HCT116 (cell line): ENCODE results near the gene PRPSAP1. TPM values are rescaled to one million over a fixed set of nuclear protein-coding genes. Genes with fewer than 3 reads are reported as not detected.

Source experiments
- ATAC-seq: fragments of 200-7000 bp; cut with Tn5 transposase; 2 replicates; pipeline ENCODE4 v1.9.1; 2020; ENCODE audit warnings: mild to moderate bottlenecking, moderate library complexity
- BruUV-seq: library from RNA; stranded (reverse); fragments of 400-500 nt; replicated peaks from 2 replicates; lab custom pipeline; 2021; lab: Mats Ljungman, UMichigan
- CTCF ChIA-PET: fragments of 300-600 bp; sonication (Branson Sonifier 250); formaldehyde crosslinking; loops from one replicate; lab custom pipeline; 2021; ENCODE audit warnings: antibody characterized with exemption; lab: Charles Lee
- POLR2A ChIA-PET: fragments of 300-600, 350-600 bp; sonication (Branson Sonifier 250); formaldehyde crosslinking; loops from one replicate; lab custom pipeline; 2021; ENCODE audit warnings: antibody characterized with exemption; lab: Charles Lee
- RAD21 ChIA-PET, 2 experiments: fragments of 300-600 bp; sonication (Branson Sonifier 250); formaldehyde crosslinking; loops; one replicate each; lab custom pipeline; 2023; ENCODE audit warnings: low total read pairs in 2 of 2; ENCODE audit not compliant: uncharacterized antibody in 2 of 2, unreplicated experiment in 2 of 2, low non-redundant PET in 1 of 2; lab: Charles Lee
- DNase-seq: peaks from one replicate; pipeline ENCODE4 v3.0.0-alpha.2; 2010; ENCODE audit warnings: low read depth, low spot score
- H2AFZ ChIP-seq: fragments of 200-600 bp; shearing (Covaris generic), sonication (generic); 2 replicates; pipeline ENCODE4 v1.6.1; 2017; ENCODE audit warnings: low read depth, mixed run types, mixed read lengths, antibody characterized with exemption, low read length; ENCODE audit not compliant: poor library complexity, severe bottlenecking
- H3K27ac ChIP-seq: 2 replicates; pipeline ENCODE4 v1.5.1; 2012; ENCODE audit warnings: low read depth, low read length
- H3K27me3 ChIP-seq: fragments of 200-600 bp; sonication (generic); 2 replicates; pipeline ENCODE4 v1.6.1; 2016; ENCODE audit warnings: mixed run types, low read length, mixed read lengths; ENCODE audit not compliant: insufficient read depth
- H3K36me3 ChIP-seq, 2 experiments: fragments of 200-500 bp in 1 of 2; fragments of 200-600 bp in 1 of 2; sonication (Bioruptor generic) in 1 of 2; sonication (generic) in 1 of 2; 2 replicates each; pipeline versions ENCODE4 v1.5.1 to v1.6.1; 2014 to 2016; ENCODE audit warnings: low read length in 2 of 2, inconsistent platforms in 1 of 2, mixed read lengths in 1 of 2, mixed run types in 1 of 2; ENCODE audit not compliant: insufficient read depth in 2 of 2, control insufficient read depth in 1 of 2
- H3K4me1 ChIP-seq, 2 experiments: fragments of 200-600 bp in 1 of 2; sonication (generic) in 1 of 2; 2 replicates each; pipeline versions ENCODE4 v1.5.1 to v1.6.1; 2012 to 2017; ENCODE audit warnings: low read length in 2 of 2, inconsistent platforms in 1 of 2, mild to moderate bottlenecking in 1 of 2, mixed read lengths in 1 of 2, mixed run types in 1 of 2, moderate library complexity in 1 of 2; ENCODE audit not compliant: insufficient read depth in 2 of 2, control insufficient read depth in 1 of 2
- H3K4me2 ChIP-seq: fragments of 200-600 bp; sonication (generic); 2 replicates; pipeline ENCODE4 v1.6.1; 2017; ENCODE audit warnings: mixed run types, low read length, mixed read lengths
- H3K4me3 ChIP-seq, 2 experiments: fragments of 200-600 bp in 1 of 2; sonication (generic) in 1 of 2; replicated peaks in 1 of 2; 2 replicates each; pipeline ENCODE4 v1.5.1; 2011 to 2016; ENCODE audit warnings: low read length in 2 of 2, control low read depth in 1 of 2, low read depth in 1 of 2, mild to moderate bottlenecking in 1 of 2, mixed read lengths in 1 of 2, mixed run types in 1 of 2
- H3K79me2 ChIP-seq: fragments of 200-600 bp; sonication (generic); 2 replicates; pipeline ENCODE4 v1.6.1; 2017; ENCODE audit warnings: mild to moderate bottlenecking, mixed run types, low read length, moderate library complexity, mixed read lengths; ENCODE audit not compliant: insufficient read depth
- H3K9ac ChIP-seq: fragments of 200-600 bp; sonication (generic); 2 replicates; pipeline ENCODE4 v1.6.1; 2016; ENCODE audit warnings: low read length, mixed read lengths
- H3K9me2 ChIP-seq: fragments of 200-600 bp; sonication (generic), shearing (Covaris generic); 2 replicates; pipeline ENCODE4 v1.6.1; 2017; ENCODE audit warnings: mixed run types, mild to moderate bottlenecking, moderate library complexity; ENCODE audit not compliant: insufficient read depth
- H3K9me3 ChIP-seq, 2 experiments: fragments of 200-500 bp in 1 of 2; fragments of 200-600 bp in 1 of 2; sonication (Bioruptor generic) in 1 of 2; sonication (generic) in 1 of 2; 2 replicates each; pipeline ENCODE4 v1.6.1; 2014 to 2017; ENCODE audit warnings: low read length in 2 of 2, mixed read lengths in 2 of 2, inconsistent platforms in 1 of 2, low read depth in 1 of 2, mild to moderate bottlenecking in 1 of 2, mixed run types in 1 of 2, moderate library complexity in 1 of 2; ENCODE audit not compliant: control insufficient read depth in 1 of 2, insufficient read depth in 1 of 2
- H4K20me1 ChIP-seq: fragments of 200-600 bp; sonication (generic), shearing (Covaris generic); 2 replicates; pipeline ENCODE4 v1.6.1; 2017; ENCODE audit warnings: mixed run types, mild to moderate bottlenecking, moderate library complexity; ENCODE audit not compliant: insufficient read depth
- CTCF ChIP-seq, 3 experiments: fragments of 200-600 bp in 1 of 3; sonication (generic) in 1 of 3; IDR thresholded peaks in 2 of 3; conservative IDR thresholded peaks in 1 of 3; 2 replicates each; pipeline ENCODE4 v1.5.1; 2012 to 2017; ENCODE audit warnings: low read depth in 2 of 3, low read length in 2 of 3, antibody characterized with exemption in 1 of 3, borderline replicate concordance in 1 of 3, control low read depth in 1 of 3, mild to moderate bottlenecking in 1 of 3, mixed read lengths in 1 of 3, mixed run types in 1 of 3, moderate library complexity in 1 of 3; ENCODE audit not compliant: insufficient read depth in 1 of 3
- JUND ChIP-seq: IDR thresholded peaks from 2 replicates; pipeline ENCODE4 v1.6.1; 2012
- POLR2A ChIP-seq: IDR thresholded peaks from 2 replicates; pipeline ENCODE4 v1.7.0; 2011; ENCODE audit warnings: borderline replicate concordance; ENCODE audit not compliant: insufficient read depth, insufficient read length; ENCODE audit errors: extremely low read depth
- RAD21 ChIP-seq: IDR thresholded peaks from 2 replicates; pipeline ENCODE4 v1.6.1; 2012; ENCODE audit warnings: low read depth, mild to moderate bottlenecking
- SP1 ChIP-seq: IDR thresholded peaks from 2 replicates; pipeline ENCODE4 v1.6.1; 2012; ENCODE audit warnings: low read depth
- SRF ChIP-seq: IDR thresholded peaks from 2 replicates; pipeline ENCODE4 v1.6.1; 2012; ENCODE audit warnings: low read depth
- TCF7L2 ChIP-seq: IDR thresholded peaks from 2 replicates; pipeline ENCODE4 v1.7.0; 2011; ENCODE audit warnings: borderline replicate concordance, inconsistent platforms; ENCODE audit not compliant: insufficient read depth, insufficient read length; ENCODE audit errors: extremely low read depth
- ZBTB33 ChIP-seq: IDR thresholded peaks from 2 replicates; pipeline ENCODE4 v1.6.1; 2011; ENCODE audit warnings: mild to moderate bottlenecking, low read length, moderate library complexity; ENCODE audit not compliant: insufficient replicate concordance; ENCODE audit errors: extremely low read depth
- ZNF274 ChIP-seq: fragments of 200-500 bp; sonication (Bioruptor generic); IDR thresholded peaks from 2 replicates; pipeline ENCODE4 v1.6.1; 2014; ENCODE audit warnings: mild to moderate bottlenecking, low read depth, low read length, inconsistent platforms
- intact Hi-C: fragments of 100-400 bp; cut with micrococcal nuclease; formaldehyde crosslinking; loops from 2 replicates; pipeline ENCODE4 v1.10.0; 2022
- total RNA-seq: library from RNA; stranded (reverse); gene quantifications from one replicate; pipeline ENCODE4 v1.2.1, GENCODE V29; 2021; ENCODE audit not compliant: unreplicated experiment

The PRPSAP1 gene
- total RNA-seq, 1 experiment from 2014 or later = 81.4 TPM

- no peaks in the 10 kb centered on the region for H3K27me3 ChIP-seq
- ATAC-seq = no peak
- H2AFZ ChIP-seq = no peak overlapping the region
- ChIA-PET CTCF (interaction anchor here (0.9 to 1.5 kb wide), 2 partner anchors 8 to 13 kb away, joined by 3 to 5 read pairs; no protein-coding TSS in a partner anchor), POLR2A (no interaction called here)
- H4K20me1 ChIP-seq = no peaks in the 10 kb centered on the region
- no peak overlapping the region for H3K9ac ChIP-seq
- no peaks in the 10 kb centered on the region for H3K9me2 ChIP-seq
- BruUV-seq = no TSS peak
- H3K4me1 ChIP-seq = peaks cover 0 to 14% of the 10 kb centered on the region in 2 experiments; a peak in 2 of 4 replicates
- intact Hi-C loops = no loop called here
- no peaks in the 10 kb centered on the region for H3K36me3 ChIP-seq
- H3K27ac ChIP-seq = no peak overlapping the region
- TF ChIP-seq SRF (no peak), POLR2A (peak; percentile 27), RAD21 (no peak)
- TF ChIP-seq, all 23 proteins: peak for 1
- RAD21 ChIA-PET = no interaction called here
- H3K9me3 ChIP-seq = no peaks in the 10 kb centered on the region
- H3K4me3 ChIP-seq = no peak overlapping the region
- no peak for DNase-seq
- H3K79me2 ChIP-seq = peaks cover 6% of the 10 kb centered on the region
- no peak overlapping the region for H3K4me2 ChIP-seq
These were observed 4.0 kb upstream of the PRPSAP1 start for GRCh38 chr17:76357597-76358158.

- Histone ChIP-seq H4K20me1 (no peaks in the 10 kb centered on the region), H3K36me3 (no peaks in the 10 kb centered on the region), H2AFZ (no peak overlapping the region), H3K4me1 (peaks cover 0 to 20% of the 10 kb centered on the region in 2 experiments; a peak in 2 of 4 replicates), H3K27me3 (no peaks in the 10 kb centered on the region), H3K4me3 (no peak overlapping the region), H3K9me2 (no peaks in the 10 kb centered on the region), H3K27ac (no peak overlapping the region), H3K4me2 (no peak overlapping the region), H3K9me3 (no peaks in the 10 kb centered on the region), H3K9ac (no peak overlapping the region), H3K79me2 (peaks cover 14% of the 10 kb centered on the region)
- ChIA-PET CTCF (interaction anchor here (1.5 kb wide), 1 partner anchor 8 kb away, joined by 5 read pairs; no protein-coding TSS in a partner anchor), RAD21 (no interaction called here), POLR2A (no interaction called here)
- intact Hi-C loops = no loop called here
- TF ChIP-seq ZBTB33 (no peak), JUND (no peak), CTCF (IDR thresholded peaks at IDR 0.05 in 2 of 3, conservative IDR thresholded peaks at IDR 0.05 in 1 of 3; ENCODE audit: borderline replicate concordance in 1 of 3, insufficient read depth in 1 of 3, low read depth in 2 of 3, low read length in 2 of 3) (no peak), TCF7L2 (no peak), ZNF274 (no peak), SP1 (no peak)
- BruUV-seq = no TSS peak
- DNase-seq = no peak
- ATAC-seq = no peak
These were observed 3.2 kb upstream of the PRPSAP1 start for GRCh38 chr17:76356803-76357456.
